Fibroblast of skin of scalp (primary cell): ENCODE data around the gene NCOA1.
"Not testable (repeated sequence)": the region's sequence is repeated elsewhere in the genome, so short reads cannot be mapped to it uniquely, and the experiment has no call there.

Source experiments
- DNase-seq: peaks from one replicate; pipeline ENCODE4 v3.0.0-alpha.2; 2013

The NCOA1 gene

DNA sequence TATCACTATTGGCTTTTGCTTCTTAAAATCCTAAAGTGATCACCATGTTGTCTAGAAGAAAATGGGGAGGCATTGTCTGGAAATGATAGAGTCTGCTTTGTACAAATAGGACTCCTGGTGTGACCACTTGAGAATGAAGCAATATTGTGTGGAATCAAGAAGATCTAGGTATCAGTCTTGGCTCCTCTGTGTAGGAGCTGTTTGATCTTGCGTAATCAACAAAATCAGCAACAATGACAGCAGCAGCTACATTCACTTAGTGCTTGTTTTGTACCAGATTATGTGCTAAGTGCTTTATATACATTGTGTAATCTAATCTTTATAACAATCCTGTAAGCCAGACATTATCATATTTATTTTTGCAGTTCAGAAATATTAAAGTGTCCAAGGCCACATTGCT, 17.8 kb downstream of the NCOA1 start:
- DNase-seq, result no peak

DNA sequence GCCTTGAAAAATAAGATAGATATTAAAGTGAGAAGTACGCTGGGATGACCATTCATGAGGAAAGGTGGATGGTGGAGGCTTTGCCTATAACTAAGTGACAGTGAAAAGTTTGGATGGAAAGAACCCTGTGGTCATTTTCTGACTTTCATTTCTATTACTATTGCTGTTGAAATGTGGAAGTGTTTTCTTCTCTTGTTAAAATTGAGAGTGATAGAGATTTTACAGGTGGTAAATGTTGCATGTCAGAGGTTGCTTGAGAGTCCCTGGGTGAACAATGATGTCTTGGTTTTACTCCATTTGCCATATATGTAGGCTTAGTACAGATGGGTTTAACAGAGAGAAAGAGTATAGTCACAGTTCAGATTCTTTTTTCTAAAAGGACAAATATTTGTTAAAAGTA, 18.4 kb downstream of the NCOA1 start:
- DNase-seq, result no peak

DNA sequence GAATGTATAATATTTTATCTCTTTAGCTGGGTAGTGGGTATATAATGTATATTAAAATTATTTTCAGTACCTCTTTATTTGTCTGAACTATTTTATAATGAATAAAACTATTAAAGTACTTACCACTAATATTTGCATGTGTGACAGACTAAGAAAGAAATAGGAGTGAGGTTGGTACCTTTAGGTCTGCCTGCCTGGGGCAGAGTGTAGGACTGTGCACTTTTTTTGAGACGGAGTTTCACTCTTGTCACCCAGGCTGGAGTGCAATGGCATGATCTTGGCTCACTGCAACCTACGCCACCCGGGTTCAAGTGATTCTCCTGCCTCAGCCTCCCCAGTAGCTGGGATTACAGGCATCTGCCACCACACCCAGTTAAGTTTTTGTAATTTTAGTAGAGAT, 18.8 kb downstream of the NCOA1 start:
- DNase-seq, result no peak

- DNase-seq, result no peak
Measured at GRCh38 chr2:24510771-24511170, 19.7 kb downstream of the NCOA1 start.

- DNase-seq, result no peak
Measured at GRCh38 chr2:24511198-24511597, 20.1 kb downstream of the NCOA1 start.

DNA sequence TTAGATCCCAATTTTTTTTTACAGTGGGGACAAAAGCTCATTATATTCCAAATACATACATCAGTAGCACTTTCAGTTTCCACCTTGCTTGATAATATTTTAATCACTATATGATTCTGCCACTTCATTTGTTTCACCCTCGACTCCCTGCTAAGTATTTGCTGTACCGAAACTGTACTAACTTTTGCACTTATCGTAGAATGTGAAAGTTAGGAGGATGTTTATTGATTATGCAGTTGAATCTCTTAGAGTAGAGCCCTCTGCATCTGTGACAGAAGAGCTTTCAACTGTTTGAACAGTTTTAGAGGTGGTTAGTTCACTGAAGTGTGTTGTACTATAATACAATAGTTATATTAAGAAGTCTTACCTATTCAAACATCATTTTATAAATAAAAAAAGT, 20.8 kb downstream of the NCOA1 start:
- no peak for DNase-seq

DNA sequence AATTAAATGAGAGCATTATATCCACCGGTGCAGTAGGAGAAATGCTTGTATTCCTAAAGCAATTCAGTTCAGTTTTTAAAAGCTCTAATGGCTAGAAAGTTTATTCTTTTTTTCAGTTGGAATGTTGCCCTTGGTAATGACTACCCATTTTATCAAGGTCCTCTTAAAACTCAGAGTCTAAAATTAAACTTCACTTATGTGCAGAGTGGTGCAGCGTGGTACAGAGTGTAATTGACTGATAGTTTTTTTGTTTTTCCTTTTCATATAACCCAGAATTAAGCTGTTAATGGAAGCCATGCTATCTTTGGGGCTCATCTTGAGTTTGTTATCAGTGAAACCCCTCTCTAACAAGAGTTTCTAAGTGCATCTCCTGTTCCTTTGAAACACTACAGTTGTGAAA, 21.4 kb downstream of the NCOA1 start:
- DNase-seq, result no peak

- no peak for DNase-seq
Measured at GRCh38 chr2:24512831-24513230, 21.8 kb downstream of the NCOA1 start.

DNA sequence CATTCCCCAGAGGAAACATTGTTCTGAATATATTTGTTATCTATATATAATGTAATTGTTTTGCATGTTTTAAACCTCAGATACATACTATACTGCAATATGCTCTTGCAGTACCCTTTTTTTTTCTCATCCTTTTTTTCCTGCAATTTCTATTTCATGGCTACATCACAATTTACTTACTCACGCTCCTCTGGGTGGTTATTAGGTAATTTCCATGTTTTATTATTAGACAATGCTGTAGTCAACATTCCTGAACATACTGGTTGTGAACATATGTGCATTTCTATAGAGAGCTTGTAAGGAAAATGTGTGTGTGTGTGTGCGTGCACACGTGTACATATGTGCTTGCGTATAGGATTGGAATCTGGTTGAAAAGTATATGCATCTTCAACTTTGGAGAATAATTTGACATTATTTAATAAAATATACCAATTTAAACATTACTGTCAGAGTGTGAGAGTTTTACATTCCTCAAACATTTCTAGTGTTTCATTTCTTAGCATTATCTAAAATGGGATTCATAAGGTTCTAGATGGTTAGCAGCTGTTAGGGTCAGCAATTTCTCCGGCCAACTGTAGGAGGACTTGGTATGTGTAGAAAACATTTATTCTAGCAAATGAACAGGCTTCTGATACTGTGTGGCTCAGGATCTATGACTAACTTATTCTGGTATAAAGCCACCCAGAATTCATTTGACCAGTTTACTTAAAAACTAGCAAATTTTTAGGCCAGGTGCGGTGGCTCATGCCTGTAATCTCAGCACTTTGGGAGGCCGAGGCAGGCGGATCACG, 22.4 kb downstream of the NCOA1 start:
- peak; percentile 32 for DNase-seq

DNA sequence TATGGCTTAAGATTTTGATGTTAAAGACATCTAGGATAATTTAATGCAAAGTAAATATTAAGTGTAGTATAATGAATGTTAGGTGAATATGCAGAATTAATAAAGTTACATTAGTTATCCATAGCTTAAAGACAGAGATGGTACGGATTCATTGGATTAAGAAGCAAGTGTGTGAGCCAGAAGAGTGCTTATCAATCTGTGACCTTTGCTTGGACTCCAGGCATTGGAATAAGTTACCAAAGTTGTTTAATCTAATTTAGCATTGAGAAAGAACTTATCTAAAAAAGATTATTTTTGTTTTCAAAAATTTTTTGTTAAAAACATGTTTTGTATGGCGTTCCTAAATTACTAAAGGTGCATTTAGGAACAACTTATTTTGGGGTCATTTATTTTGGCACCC, 23.8 kb downstream of the NCOA1 start:
- DNase-seq, result no peak

DNA sequence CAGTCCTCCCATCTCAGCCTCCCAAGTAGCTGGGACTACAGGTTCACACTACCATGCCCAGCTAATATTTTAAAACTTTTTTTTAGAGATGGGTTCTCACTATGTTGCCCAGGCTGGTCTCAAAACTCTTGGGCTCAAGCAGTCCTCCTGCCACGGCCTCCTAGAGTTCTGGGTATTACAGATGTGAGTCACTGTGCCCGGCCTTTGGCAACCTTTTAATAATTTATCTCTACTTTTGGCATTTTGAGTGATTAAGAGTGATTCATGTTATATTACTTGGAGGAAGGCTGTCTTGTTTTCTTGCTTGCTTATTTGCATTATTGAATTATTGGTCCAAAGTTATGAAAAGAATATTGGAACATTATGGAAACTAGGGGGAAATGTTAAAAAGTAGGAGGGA, 24.3 kb downstream of the NCOA1 start:
- no peak for DNase-seq

- no peak for DNase-seq
Measured at GRCh38 chr2:24515831-24516230, 24.8 kb downstream of the NCOA1 start.

DNA sequence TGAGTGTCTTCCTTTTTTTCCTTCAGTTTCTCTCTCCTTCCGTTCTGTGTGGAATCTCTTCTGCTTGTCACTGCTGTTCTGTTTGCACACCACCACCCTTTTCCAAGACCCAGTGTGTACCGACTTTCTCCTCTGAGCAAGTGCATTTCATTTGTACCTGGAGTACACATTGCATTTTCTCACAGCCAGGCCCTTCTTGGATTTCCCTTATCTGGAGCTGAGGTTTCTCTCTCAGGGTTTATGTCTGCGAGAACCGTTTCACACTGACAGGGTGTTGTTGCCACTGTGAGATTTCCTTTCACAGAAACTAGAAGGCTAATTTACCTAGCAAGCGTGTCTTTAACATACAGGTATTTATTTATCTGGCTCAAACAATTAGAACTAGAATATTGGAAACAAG, 26.2 kb downstream of the NCOA1 start:
- DNase-seq, result no peak

GRCh38 chr2:24520175-24520574, 29.1 kb downstream of the NCOA1 start:
- DNase-seq, result no peak

DNA sequence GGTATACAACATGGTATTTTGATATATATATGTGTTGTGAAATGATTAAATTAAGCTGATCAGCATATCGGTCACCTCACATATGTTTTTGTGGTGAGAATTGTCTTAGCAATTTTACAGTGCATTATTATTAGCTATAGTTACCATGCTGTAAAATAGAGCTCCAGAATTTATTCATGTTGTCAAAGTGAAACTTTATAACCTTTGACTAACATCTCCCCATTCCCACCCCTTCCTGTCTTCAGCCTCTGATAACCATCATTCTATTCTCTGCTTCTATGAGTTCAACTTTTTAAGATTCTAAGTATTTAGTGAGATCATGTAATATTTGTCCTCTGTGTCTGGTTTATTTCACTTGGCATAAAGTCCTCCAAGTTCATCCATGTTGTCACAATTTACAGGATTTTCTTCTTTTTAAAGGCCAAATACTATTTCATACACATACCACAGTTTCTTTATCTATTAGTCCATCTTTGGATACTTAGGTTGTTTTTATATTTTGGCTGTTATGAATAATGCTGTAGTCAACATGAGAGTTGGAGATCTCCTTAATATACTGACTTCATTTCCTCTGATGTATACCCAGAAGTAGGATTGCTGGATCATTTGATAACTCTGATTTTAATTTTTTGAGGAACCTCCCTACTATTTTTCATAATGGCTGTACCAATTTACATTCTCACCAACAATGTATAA, 30.3 kb downstream of the NCOA1 start:
- DNase-seq, result no peak

DNA sequence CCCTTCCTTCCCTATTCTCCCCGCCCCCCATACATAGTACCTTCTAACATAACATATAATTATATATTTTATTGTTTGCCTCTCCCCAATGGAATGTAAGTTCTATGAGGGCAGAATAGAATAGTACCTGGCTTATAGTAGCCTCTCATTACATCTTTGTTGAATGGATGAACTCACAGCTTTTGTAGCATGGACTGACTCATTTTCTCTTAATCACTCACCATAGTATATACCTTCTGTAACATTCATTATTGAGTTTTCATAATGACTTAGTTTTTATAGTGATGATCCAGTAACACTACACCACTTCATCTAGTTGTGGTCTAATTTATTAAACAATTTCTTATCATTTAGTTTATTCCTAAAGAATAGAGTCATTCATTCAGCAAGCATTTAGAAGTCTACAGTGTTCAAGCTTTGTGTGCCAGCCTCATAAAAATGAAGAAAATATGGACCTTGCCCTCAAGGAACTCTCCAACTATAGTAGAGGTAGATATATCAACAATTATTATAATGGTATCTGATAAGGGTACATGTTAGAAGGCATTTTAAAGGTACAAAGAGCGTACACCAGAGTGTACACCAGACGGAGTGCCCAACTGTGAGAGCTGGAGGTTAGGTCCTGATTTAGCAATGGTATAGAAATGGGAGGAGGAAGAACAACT, 31.1 kb downstream of the NCOA1 start:
- no peak for DNase-seq

GRCh38 chr2:24527536-24527935, 36.5 kb downstream of the NCOA1 start:
- no peak for DNase-seq

DNA sequence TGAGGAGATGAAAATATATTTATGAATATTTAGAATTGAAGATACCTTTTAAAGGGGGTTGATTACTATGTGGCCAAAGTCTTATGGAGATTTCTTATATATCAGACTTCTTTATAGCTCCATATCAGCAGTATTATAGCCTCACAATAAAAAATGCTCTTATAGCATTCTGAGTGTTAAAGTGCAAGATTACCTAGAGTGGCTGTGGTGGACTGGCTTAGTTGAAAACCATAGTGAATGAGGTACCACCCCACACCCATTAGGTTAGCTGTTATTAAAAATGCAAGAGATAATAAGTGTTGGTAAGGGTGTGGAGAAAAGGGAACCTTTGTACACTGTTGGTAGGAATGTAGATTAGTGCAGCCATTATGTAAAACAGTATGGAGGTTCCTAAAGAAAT, 39.7 kb downstream of the NCOA1 start:
- no peak for DNase-seq

DNA sequence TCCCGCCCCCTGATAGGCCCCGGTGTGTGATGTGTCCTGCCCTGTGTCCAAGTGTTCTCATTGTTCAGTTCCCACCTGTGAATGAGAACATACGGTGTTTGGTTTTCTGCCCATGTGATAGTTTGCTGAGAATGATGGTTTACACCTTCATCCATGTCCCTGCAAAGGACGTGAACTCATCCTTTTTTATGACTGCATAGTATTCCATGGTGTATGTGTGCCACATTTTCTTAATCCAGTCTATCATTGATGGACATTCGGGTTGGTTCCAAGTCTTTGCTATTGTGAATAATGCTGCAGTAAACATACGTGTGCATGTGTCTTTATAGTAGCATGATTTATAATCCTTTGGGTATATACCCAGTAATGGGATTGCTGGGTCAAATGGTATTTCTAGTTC, 40.6 kb downstream of the NCOA1 start:
- DNase-seq, result not testable (repeated sequence)

DNA sequence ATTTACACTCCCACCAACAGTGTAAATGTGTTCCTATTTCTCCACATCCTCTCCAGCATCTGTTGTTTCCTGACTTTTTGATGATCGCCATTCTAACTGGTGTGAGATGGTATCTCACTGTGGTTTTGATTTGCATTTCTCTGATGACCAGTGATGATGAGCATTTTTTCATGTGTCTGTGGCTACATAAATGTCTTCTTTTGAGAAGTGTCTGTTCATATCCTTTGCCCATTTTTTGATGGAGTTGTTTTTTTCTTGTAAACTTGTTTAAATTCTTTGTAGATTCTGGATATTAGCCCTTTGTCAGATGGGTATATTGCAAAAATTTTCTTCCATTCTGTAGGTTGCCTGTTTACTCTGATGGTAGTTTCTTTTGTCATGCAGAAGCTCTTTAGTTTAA, 41.0 kb downstream of the NCOA1 start:
- not testable (repeated sequence) for DNase-seq

- DNase-seq, result not testable (repeated sequence)
Measured at GRCh38 chr2:24533574-24533973, 42.5 kb downstream of the NCOA1 start.

- no peak for DNase-seq
Measured at GRCh38 chr2:24538720-24539119, 47.7 kb downstream of the NCOA1 start.

DNA sequence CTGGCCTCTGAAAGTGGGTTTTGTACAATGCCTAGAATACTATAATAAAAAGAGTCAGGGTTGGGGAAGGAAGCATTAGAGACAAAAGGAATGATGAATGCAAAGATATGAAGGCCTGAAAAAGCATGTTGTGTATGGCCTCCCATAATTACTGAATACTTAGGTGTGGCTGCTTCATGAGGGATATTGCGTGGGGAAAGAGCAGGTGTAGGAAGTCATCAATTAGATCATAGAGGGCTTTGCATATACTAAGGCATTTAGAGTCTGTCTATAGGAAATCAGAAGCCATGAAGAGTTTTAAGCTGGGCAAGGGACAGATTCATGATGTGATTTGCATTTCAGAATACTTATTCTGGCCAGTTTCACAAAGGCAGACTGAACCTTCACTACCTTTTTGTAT, 48.2 kb downstream of the NCOA1 start:
- DNase-seq, result no peak

DNA sequence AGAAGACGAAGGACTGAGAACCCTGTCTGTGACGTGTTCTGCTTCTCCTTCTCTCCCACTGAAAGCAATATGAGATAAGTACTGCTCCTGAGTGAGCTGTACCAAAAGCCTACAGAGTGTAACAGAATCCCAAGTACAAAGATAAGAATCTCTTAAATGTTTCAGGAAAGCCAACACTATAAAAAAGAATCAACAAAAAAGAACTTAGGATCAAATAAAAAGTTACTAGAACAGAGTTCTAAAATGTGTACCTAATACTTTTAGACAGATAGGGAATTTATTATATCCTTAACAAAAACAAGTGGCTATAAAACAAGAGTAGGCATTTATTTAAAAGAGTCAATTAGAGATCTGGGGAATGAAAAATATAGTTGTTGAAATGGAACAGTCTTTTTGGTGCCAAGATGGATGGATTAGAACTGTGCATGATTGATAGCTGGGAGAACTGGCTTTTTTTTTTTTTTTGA, 49.0 kb downstream of the NCOA1 start:
- no peak for DNase-seq
